ENCODE measurements around the gene KIF5C.
A peak's percentile ranks its signal among the peaks of the same experiment; 100 is the strongest.

The KIF5C gene

GRCh38 chr2:148888003-148888501 lies 13.0 kb downstream of the KIF5C start:
- DNase-seq = peak; percentile 9

GRCh38 chr2:148888986-148889385 lies 14.0 kb downstream of the KIF5C start:
- no peak for DNase-seq

GRCh38 chr2:148893906-148894305 lies 18.9 kb downstream of the KIF5C start:
- DNase-seq = no peak

- DNase-seq = no peak
Measured at GRCh38 chr2:148896136-148896535, 21.1 kb downstream of the KIF5C start.

GRCh38 chr2:148899638-148900318 lies 24.8 kb downstream of the KIF5C start:
- DNase-seq = no peak

GRCh38 chr2:148900350-148900837 lies 25.4 kb downstream of the KIF5C start:
- DNase-seq = no peak

DNA sequence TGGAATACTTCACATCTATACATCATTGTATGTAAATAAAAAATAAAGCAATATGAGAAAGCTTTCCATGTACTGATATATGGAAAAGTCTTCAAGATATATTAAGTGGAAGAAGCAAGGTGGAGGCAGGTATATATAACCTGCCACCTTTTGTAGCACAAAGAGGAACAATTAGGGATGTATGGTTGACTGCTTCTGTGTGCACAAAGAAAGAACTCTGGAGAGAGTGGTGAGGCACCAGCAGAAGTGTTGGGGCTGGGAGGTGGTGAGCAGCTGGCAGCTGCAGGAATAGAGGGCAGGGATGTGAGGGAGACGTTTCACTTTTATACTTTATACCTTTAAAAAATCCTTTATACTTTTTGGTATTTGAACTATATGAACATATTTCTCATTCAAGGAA lies 26.1 kb downstream of the KIF5C start:
- DNase-seq = no peak

DNA sequence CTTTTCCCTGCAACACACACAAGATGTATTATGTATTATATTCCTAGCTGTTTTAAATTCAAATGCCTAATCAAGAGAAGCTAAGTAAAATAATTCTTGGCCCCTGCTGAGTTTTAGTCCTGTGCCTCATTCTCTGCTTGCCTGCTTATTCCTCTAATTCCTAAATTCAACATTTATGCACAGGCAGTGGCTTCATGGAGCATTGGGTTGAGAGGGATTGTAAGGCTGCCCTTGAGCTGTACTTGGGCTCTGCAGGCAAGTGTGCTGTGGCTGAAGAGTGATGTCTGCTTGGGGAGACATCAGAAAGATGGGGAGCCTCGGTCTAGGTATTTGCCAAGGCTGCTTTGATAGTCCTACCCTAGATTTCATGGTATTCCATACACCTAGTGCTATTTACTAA lies 27.8 kb downstream of the KIF5C start:
- no peak for DNase-seq

GRCh38 chr2:148903294-148903693 lies 28.3 kb downstream of the KIF5C start:
- no peak for DNase-seq

GRCh38 chr2:148903979-148904378 lies 29.0 kb downstream of the KIF5C start:
- no peak for DNase-seq

GRCh38 chr2:148906124-148906523 lies 31.1 kb downstream of the KIF5C start:
- DNase-seq = no peak

- no peak for DNase-seq
Measured at GRCh38 chr2:148907085-148907785, 32.2 kb downstream of the KIF5C start.

DNA sequence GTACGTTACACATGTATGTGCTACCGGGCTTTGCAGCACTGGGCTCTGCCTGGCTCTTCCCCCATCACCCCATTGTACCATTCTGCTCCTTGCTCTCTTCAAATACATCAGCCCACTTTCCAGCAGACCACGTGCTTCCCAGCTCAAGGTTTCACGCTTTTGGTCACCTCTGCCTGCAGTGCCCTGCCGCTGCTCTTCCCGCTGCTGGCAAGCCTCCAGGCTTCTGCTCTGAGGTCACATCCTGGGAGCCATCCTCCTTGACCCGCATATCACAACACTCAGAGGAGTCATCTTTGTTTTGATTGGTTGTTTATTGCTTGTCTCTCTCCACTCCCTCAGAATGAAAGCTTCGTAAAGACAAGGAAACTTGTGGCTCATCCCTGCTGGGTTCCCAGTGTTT lies 34.1 kb downstream of the KIF5C start:
- no peak for DNase-seq

DNA sequence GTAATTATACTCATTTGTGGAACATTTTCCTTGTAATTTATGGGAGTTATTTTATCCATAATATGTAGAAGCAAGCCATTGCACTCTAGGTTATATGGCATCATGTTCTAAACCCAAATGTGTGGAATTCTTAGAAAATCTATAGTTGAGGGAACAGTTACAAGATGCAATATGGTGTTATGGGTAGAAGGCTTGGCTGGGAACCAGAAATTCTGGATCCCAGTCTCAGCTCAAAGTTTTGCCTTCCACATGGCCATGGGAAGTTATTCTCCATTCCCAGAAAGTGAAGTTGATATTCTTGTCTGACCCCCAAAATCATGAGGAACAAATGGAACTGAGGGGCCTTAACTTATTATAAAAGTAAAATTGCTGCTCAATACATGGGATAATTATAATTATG lies 38.0 kb downstream of the KIF5C start:
- DNase-seq = no peak

GRCh38 chr2:148913492-148913891 lies 38.5 kb downstream of the KIF5C start:
- DNase-seq = no peak

GRCh38 chr2:148914463-148914862 lies 39.4 kb downstream of the KIF5C start:
- DNase-seq = no peak

DNA sequence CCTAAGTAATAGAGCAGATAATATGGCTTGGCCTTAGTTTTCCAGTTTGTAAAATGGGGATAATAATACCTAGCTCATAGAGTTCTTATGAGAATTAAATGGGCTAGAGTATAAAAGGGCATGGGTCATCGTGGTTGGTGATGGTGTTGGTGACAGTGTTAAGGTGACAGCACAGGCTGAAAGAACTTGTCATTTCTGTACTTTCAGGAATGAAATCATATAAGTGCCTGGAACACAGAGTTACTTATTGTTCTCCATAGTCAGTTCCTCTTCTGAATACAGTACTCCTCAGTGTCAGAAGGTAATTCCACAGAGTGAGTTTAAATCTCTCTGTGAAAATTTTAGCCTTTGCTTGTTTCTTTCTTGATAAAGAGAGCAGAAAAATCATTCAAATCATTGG lies 42.4 kb downstream of the KIF5C start:
- DNase-seq = no peak

- no peak for DNase-seq
Measured at GRCh38 chr2:148918554-148918953, 43.5 kb downstream of the KIF5C start.

DNA sequence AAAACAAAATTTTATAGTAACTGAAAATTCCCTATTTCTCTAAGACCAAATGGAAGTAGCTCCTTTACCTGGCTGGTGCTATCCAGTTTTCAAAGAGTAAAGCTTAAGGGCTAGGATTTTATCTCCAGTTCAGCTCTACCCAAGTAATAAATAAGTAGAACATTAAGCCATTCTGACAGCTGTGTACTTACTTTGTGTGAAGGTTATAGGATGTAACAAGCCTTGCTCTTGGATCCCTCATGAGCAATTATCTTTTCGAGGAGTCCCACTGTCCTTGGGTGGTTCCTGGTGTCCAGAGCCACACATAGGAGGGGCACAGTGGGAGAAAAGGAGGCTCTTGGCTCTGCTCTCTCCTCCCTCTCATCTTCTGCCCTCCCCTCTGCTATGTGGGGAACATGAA lies 45.5 kb downstream of the KIF5C start:
- DNase-seq = no peak

DNA sequence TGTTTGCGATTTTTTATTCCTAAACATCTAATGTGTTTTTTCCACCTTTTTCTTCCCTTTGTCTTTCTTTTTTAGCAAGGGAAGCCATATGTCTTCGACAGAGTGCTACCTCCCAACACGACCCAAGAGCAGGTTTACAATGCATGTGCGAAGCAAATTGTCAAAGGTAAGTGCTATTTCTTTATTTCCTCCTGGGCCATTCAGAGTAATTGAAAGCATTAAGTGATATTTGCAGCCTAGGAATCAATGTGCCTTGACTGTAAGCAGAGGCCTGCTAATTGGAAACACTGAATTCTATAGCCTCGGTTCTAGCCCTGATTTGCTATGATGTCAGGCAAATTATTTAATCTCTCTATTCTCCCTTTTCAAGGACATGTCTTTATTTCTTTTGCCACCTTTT lies 47.0 kb downstream of the KIF5C start:
- DNase-seq = no peak

- no peak for DNase-seq
Measured at GRCh38 chr2:148922776-148923475, 47.9 kb downstream of the KIF5C start.

GRCh38 chr2:148924514-148925178 lies 49.6 kb downstream of the KIF5C start:
- no peak for DNase-seq

GRCh38 chr2:148926291-148926961 lies 51.4 kb downstream of the KIF5C start:
- peak; percentile 55 for DNase-seq
